SKM-1 (cell line): ENCODE data around the gene ACTR10.

Source experiments
- DNase-seq: peaks from one replicate; lab custom pipeline; 2025; ENCODE audit not compliant: unreplicated experiment; lab: John Stamatoyannopoulos, UW

ACTR10 gene

GRCh38 chr14:58199726-58200479 lies at the start of gene ACTR10:
ACTR10 (plus strand) TSS chr14:58200149; CDS start chr14:58200218, 69 bp downstream.
- DNase-seq, result peak; percentile 28

DNA sequence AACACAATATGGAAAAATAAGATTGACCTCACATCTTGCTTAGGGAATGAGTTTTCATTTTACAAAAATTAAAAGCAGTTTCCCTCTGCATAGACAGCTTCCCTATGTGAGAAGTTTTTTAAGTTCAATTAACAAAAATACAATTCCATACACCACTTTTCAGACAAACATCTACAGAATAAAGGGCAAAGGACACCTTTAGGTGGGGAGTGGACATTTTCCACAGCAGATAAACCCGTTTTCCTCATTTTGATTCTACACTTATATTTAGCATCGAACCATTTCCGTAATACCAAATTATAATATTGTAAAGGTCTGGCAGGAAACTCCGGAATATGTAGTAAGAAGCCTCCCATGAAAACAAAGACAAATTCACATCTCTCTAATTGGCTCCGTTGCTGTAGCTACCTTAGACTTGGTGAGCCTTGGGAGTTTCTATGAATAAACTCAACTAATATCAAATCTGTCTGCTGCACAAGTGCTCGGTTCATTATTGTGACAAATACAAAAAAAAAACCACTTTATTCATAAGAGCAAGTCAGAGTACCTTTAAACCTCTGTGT lies 49.6 kb upstream of the ACTR10 start:
- no peak for DNase-seq

DNA sequence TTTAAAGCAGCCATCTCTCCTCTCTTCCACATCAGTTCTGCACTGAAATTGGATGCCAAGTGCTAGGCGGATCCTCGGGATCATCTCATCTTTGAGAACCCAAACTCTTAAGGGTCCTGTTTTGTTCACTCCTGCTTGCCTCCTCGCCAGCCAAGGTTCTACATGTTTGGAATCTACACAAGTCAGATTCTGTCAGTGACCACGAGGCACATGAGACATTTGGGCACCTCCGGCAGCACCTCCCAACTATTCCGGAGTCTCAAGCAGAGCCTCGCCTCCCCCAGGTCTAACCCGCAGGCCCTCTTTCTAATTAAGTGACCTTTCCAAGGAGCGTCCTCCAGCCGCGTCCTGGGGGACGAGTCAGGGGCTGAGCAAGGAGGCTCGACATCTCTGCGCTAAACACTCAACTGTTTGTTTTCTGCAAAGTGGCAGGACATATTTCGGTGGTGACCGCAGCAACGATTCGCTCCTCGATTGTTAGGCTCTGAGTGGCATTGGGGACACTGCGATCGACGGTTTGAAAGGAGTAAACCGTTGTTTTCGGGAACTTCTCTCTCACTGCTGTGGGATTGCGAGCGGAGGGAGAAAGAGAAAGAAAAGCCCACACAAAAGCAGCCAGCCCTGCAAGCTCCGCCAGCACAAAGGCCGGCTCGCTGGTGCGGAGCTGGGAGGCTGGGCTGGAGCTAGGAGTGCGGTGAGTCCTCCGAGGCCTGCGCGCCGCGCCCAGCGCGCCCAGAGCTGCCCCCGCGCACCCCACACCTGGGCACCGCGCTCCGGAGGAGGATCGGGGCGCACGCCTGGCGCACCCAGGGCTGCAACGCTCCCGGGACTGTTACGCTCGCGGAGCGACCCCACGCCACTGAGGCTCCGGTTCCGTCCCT lies 48.6 kb upstream of the ACTR10 start:
- DNase-seq, result no peak

DNA sequence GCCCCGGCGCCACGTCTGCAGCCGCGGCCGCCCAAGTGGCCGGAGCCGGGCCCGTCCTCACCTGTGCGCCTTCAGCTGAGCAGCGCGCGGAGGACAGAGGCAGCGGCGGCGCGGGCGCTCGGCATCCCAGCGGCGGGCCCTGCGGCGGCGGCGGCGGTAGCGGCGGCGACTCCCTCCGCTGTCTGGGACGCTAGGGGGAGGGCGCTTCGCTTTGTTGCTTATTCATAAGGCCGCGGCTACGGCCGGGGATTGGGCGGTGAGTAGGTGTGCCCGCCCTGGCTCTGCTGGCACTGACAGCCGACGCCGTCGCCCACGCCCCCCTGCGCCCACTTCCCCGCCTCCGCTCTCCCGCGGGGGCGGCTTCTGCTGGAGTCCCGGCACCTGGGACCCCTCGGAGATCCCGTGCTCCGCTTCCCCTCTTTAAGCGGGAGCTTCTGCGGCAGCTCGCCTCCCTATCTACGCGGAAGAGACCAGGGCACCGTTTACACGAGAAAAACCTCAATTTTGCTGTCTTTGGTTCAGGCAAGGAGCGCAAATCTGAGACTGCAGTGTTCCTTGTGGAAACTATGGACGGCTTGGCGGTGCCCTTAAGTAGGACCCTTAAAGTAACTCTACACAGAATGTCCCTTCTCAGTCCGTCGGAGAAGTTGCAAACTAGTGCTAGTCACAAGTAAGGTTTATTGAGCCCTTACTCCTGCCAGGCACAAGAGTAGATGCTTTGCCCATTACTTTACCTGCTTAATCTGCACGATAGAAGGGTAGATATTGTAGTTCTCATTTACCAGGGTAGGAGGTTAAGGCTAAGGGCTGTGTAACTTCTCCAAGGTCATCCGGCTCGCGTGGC lies 47.7 kb upstream of the ACTR10 start, which contains the start of gene ARMH4:
Gene ARMH4, minus strand, starts transcription at position 200 of the 844 bp plus-strand sequence. CDS start 12,855 bp downstream, outside the sequence.
- DNase-seq, result no peak

DNA sequence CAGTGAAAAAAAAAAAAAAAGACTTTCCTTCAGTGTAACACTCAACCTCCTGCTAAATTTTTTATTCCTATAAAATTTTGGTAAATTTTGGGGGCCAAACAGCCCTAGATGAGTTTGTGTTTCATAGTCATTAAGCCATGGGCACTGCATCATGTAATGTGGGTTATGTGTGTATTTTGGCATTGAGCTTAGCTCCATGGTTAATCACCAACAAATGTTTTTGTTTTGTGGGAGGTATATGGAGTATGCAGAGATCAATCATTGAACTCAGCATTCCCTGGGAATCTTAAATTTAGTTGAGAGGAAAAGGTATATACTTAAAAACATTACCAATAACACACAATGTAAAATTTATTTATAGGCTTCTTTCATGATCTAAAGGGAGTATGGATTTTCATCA lies 39.4 kb upstream of the ACTR10 start:
- DNase-seq, result no peak

DNA sequence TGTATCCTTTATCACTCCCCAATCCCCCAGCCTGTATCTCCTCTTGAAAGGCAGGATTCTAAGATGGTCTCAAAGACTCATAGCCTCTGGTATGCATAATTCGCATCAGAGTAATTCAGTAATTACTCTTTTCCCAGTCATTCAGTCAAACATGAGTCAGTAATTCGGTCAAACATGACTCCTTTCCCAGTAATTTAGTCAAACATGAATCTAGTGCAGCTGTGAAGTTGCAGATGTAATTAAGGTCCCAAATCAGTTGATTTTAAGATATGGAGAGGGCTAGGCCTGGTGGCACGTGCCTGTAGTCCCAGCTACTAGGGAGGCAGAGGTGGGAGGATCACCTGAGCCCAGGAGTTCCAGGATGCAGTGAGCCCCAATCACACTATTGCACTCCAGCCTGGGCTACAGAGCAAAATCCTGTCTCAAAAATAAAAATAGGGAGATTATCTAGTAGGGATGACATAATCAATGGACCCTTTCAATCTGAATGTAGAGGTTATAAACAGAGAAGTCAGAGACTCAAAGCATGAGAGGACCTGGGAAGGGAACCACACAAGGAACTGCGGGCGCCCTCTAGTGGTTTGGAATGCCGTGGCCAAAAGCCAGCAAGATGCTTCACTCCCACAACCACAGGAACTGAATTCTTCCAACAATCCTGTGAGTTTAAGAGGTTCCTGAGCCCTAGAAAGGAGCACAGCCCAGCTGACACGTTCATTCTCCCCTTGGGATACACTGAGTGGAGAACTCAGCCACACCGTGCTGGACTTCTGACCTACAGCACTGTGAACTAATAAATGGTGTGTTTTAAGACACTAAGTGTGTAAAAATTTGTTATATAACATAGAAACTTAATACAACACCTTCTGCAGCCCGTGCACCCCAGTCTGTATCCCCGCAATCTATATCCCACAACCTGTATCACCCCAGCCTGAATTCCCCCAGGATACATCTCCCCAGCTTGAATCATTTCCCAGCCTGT lies 33.7 kb upstream of the ACTR10 start:
- peak; percentile 8 for DNase-seq

DNA sequence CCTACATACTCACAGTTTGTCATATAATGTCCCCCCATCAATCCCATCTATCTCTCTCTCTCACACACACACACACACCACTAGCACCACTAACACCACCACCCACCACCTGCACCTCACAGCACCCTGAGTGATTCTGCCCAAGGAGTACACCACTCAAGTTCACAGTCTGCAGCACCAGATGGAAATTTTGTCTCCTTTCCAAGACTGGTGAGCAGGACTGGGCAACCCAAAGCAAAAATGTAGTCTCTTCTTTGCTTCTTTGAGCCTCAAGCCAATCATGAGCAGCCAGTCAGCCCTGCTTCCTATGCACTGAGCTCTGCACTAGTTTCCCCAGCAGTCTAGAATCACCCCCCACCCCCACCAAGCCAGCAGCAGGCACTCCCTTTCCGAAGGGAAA lies 32.9 kb upstream of the ACTR10 start:
- DNase-seq, result no peak

- DNase-seq, result no peak
These were observed 32.1 kb upstream of the ACTR10 start for GRCh38 chr14:58167891-58168290.

GRCh38 chr14:58171090-58171489 lies 28.9 kb upstream of the ACTR10 start:
- DNase-seq, result no peak

GRCh38 chr14:58177125-58177524 lies 22.8 kb upstream of the ACTR10 start:
- no peak for DNase-seq

- DNase-seq, result no peak
These were observed 10.8 kb upstream of the ACTR10 start for GRCh38 chr14:58189176-58189575.

DNA sequence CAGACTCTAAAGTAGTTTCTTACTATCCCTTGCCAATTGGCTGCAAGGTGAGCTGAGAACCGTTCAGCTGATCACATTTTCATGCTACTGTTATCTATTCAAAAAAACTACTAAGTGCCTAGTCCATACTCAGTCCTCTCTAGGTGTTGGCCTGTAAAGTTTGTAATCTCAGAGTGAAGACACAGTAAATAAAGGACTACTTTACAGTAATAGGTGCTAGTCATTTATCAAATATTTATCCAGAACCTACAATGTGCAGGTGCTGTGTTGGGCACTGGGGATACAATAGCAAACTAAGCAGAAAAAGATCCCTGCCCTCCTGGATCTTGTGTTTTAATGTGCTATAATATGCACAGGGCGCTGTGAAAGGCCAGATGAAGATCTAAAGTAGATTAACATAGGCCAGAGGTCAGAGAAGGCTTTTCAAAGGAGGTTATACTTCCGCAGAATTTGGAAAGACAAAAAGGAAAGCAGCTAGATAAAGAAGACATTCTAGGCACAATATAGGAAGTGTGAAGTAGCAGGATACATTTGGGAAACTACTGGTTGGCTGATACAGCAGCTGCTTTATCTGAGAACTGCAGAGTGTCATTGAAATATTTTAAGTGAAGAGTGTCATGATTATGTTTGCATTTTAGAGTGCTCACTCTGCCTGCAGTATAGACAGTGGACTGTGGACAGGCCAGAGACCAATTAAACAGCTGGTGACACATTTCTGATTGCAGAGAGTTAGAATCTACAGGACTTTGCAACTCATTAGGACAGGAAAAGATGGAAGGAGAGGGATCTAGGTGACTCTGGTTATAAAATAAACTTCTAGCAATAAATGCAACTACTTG lies 8.0 kb upstream of the ACTR10 start:
- DNase-seq, result no peak

DNA sequence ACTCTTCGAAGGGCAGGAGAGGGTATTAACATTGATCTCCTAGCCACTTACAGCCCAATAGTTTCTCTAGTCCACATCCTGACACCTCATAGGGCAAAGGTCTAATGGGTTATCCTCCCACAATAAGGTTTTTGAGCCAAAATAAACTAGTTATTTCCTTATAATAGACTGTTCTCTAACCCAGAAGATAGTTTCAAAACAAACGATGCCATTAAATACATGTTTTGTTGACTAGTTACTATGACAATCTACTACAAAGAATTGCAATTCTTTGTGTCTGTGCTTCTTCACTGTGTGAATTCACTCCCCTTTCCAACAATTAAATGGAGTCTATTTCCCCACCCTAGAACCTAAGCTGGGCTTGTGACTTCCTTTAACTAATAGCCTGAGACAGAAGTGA lies 6.4 kb upstream of the ACTR10 start:
- no peak for DNase-seq

DNA sequence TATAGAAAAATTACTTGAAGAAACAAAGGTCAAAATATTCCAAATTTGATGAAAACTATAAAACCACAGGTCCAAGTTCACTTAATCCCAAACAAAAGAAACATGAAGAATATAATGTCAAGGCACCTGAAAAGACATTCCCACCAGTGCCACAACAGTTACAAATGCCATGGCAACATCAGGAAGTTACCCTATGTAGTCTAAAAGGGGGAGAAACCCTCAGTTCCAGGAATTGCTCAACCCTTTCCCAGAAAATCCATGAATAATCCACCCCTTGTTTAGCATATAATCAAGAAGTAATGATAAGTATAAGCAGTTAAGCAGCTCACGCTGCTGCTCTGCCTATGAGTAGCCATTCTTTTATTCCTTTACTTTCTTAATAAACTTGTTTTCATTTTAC lies 3.8 kb upstream of the ACTR10 start:
- no peak for DNase-seq

DNA sequence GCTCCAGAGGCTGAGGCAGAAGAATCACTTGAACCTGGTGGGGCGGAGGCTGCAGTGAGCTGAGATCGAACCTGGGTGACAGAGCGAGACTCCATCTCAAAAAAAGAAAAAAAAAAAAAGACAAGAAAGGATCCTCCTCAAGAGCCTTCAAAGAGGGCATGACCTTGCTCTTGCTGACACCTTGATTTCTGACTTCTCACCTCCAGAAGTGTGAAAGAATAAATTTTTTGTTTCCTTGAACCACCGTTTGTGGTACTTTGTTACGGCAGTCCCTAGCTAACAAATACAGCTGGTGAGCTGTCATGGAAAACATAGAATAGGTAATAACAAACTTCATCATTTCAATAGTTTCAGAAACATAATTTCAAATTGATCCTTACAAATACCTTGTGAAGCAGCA lies 1.9 kb upstream of the ACTR10 start:
- no peak for DNase-seq

GRCh38 chr14:58200480-58200841 lies 512 bp downstream of the ACTR10 start:
- DNase-seq, result no peak

GRCh38 chr14:58200846-58201245 lies 897 bp downstream of the ACTR10 start:
- DNase-seq, result no peak

DNA sequence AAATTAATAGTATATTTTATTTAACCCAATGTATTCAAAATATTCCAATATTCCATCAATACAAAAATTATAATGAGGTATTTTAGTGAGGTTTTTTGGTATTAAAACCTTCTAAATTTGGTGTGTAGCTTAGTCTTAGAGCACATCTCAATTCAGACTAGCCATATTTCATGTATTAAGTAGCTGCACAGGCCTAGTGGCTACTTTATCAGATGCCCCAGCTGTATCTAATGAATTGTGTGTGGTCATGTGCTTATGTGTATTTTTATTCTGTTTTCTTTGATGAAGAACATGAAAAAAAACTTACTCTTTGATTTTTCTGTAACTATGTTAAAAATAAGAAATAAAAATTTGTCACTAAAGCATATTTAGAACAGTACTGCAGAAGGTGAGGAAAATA lies 13.2 kb downstream of the ACTR10 start:
- no peak for DNase-seq
